Mucosa of stomach (tissue), 1 donor: ENCODE measurements around the gene MCU.
"Not testable (repeated sequence)": the region's sequence is repeated elsewhere in the genome, so short reads cannot be mapped to it uniquely, and the experiment has no call there.

Experiments
- H3K27me3 ChIP-seq: one replicate; pipeline ENCODE4 v1.7.0; 2013; ENCODE audit warnings: mild to moderate bottlenecking, low read length; ENCODE audit not compliant: control insufficient read depth, insufficient read depth
- H3K36me3 ChIP-seq: one replicate; pipeline ENCODE4 v1.7.0; 2013; ENCODE audit warnings: low read length; ENCODE audit not compliant: control insufficient read depth, insufficient read depth
- H3K4me1 ChIP-seq: one replicate; pipeline ENCODE4 v1.7.0; 2013; ENCODE audit warnings: mild to moderate bottlenecking, low read length; ENCODE audit not compliant: control insufficient read depth, insufficient read depth
- H3K4me3 ChIP-seq: one replicate; pipeline ENCODE4 v1.7.0; 2013; ENCODE audit warnings: low read length
- H3K9ac ChIP-seq: one replicate; pipeline ENCODE4 v1.7.0; 2013; ENCODE audit warnings: mild to moderate bottlenecking, low read length, moderate library complexity
- H3K9me3 ChIP-seq: one replicate; pipeline ENCODE4 v1.7.0; 2013; ENCODE audit warnings: mild to moderate bottlenecking, low read length, moderate library complexity; ENCODE audit not compliant: control insufficient read depth
- donor health status: Pancreatic carcinoma.

The MCU gene

DNA sequence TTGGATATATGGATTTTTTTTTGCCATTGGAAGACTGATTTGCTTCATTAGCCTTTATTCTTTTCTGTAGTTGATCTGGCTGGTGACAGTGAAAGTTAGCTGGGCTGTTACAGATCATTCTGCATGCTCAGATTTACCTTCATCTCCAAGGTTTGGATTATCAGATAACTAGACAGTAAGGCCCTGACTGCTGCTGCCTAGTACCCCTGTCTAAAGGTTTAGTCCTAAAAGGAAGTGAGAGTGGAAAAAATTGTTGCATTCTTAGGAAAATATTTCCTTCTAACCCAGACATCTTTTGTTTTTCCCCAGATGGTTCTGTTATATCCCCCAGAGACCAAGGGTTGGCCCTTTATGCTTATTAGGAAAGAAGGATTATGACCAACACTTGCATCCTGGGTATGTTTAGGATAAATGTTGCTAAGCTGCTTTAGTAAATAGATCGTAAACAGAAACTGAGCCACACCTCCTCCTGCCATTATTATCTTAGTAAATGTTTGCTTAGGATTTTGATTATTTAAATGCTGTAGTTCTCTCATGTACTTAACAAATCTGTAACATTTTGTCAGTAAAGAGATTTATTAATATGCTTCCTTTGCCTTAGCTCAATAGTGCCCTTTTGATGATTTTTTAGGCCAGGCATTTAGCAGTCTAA is 44.4 kb downstream of the MCU start:
- Histone ChIP-seq H3K27me3 (no peaks in the 10 kb centered on the region), H3K4me3 (no peak overlapping the region), H3K9me3 (no peaks in the 10 kb centered on the region), H3K9ac (peak overlapping the region; percentile 26), H3K36me3 (no peaks in the 10 kb centered on the region), H3K4me1 (peaks cover 42% of the 10 kb centered on the region)

GRCh38 chr10:72736828-72737220 is 44.9 kb downstream of the MCU start:
- peaks cover 47% of the 10 kb centered on the region for H3K4me1 ChIP-seq
- H3K27me3 ChIP-seq = no peaks in the 10 kb centered on the region
- no peak overlapping the region for H3K4me3 ChIP-seq
- no peaks in the 10 kb centered on the region for H3K36me3 ChIP-seq
- H3K9ac ChIP-seq = peak overlapping the region; percentile 26
- no peaks in the 10 kb centered on the region for H3K9me3 ChIP-seq

DNA sequence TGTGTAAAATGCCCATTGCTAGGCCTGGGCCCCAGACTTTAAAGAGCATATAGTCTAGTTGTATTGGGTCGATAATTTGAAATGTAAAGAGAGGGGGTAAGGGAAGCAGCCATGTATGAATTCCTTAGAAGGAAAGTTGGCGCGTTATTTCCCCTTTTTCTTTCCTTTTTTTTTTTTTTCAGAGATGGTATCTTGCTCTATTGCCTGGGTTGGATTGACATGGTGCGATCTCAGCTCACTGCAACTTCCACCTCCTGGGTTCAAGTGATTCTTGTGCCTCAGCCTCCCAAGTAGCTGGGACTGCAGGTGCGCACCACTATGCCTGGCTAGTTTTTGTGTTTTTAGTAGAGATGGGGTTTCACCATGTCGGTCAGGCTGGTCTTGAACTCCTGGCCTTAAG is 45.4 kb downstream of the MCU start:
- not testable (repeated sequence) for H3K9me3 ChIP-seq, H3K27me3 ChIP-seq, H3K36me3 ChIP-seq, H3K4me3 ChIP-seq, H3K9ac ChIP-seq
- H3K4me1 ChIP-seq = peaks cover 51% of the 10 kb centered on the region

DNA sequence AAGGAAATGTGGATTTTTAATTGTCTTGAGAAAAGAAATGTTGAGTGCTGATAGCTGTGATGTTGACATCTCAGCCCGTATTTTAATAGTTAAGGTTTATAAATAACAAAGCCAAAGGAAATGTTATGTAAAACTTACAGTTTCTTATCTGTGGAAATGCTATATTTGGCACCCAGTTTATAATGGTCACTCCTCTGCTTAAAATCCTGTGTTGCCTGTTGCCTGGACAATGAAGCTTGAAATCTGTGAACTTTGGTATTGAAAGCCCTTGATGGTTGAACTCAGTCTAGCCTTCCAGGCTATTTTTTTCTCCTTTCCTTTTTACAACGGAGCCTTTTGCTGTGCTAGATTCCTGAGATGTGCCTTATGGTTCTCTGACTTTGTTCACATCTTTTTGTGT is 46.5 kb downstream of the MCU start:
- Histone ChIP-seq H3K9ac (no peak overlapping the region), H3K4me3 (peak overlapping the region; percentile 7), H3K9me3 (no peaks in the 10 kb centered on the region), H3K36me3 (no peaks in the 10 kb centered on the region), H3K4me1 (peaks cover 51% of the 10 kb centered on the region), H3K27me3 (no peaks in the 10 kb centered on the region)

GRCh38 chr10:72740528-72740927 is 48.6 kb downstream of the MCU start:
- no peaks in the 10 kb centered on the region for H3K9me3 ChIP-seq
- H3K4me3 ChIP-seq = no peak overlapping the region
- no peaks in the 10 kb centered on the region for H3K36me3 ChIP-seq
- no peaks in the 10 kb centered on the region for H3K27me3 ChIP-seq
- peaks cover 51% of the 10 kb centered on the region for H3K4me1 ChIP-seq
- H3K9ac ChIP-seq = no peak overlapping the region

GRCh38 chr10:72742092-72742491 is 50.1 kb downstream of the MCU start:
- Histone ChIP-seq H3K4me1 (peaks cover 51% of the 10 kb centered on the region), H3K36me3 (no peaks in the 10 kb centered on the region), H3K4me3 (no peak overlapping the region), H3K9me3 (no peaks in the 10 kb centered on the region), H3K27me3 (no peaks in the 10 kb centered on the region), H3K9ac (no peak overlapping the region)

DNA sequence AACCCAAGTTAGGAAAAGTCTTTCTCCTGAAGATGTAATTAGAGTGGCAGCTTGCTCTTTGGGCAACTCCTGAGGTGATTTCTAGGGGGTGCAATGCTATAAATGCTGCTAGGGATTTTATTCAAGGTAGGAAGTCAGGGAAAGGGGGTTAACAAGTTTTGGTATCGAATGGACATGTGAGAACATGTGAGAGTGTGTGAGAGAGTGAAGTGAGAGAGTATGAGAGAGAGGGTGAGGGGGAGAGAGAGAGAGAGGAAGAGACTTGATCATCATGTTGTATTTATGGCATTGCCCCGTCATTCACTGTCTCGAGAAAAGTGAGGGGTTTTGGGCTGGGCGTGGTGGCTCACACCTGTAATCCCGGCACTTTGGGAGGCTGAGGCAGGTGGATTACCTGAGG is 50.9 kb downstream of the MCU start:
- H3K36me3 ChIP-seq = no peaks in the 10 kb centered on the region
- no peaks in the 10 kb centered on the region for H3K27me3 ChIP-seq
- H3K9ac ChIP-seq = no peak overlapping the region
- peaks cover 44% of the 10 kb centered on the region for H3K4me1 ChIP-seq
- no peak overlapping the region for H3K4me3 ChIP-seq
- no peaks in the 10 kb centered on the region for H3K9me3 ChIP-seq

- Histone ChIP-seq H3K9ac (no peak overlapping the region), H3K27me3 (no peaks in the 10 kb centered on the region), H3K36me3 (no peaks in the 10 kb centered on the region), H3K4me3 (no peak overlapping the region), H3K4me1 (peaks cover 33% of the 10 kb centered on the region), H3K9me3 (no peaks in the 10 kb centered on the region)
Observed at GRCh38 chr10:72744566-72744965, 52.6 kb downstream of the MCU start.

DNA sequence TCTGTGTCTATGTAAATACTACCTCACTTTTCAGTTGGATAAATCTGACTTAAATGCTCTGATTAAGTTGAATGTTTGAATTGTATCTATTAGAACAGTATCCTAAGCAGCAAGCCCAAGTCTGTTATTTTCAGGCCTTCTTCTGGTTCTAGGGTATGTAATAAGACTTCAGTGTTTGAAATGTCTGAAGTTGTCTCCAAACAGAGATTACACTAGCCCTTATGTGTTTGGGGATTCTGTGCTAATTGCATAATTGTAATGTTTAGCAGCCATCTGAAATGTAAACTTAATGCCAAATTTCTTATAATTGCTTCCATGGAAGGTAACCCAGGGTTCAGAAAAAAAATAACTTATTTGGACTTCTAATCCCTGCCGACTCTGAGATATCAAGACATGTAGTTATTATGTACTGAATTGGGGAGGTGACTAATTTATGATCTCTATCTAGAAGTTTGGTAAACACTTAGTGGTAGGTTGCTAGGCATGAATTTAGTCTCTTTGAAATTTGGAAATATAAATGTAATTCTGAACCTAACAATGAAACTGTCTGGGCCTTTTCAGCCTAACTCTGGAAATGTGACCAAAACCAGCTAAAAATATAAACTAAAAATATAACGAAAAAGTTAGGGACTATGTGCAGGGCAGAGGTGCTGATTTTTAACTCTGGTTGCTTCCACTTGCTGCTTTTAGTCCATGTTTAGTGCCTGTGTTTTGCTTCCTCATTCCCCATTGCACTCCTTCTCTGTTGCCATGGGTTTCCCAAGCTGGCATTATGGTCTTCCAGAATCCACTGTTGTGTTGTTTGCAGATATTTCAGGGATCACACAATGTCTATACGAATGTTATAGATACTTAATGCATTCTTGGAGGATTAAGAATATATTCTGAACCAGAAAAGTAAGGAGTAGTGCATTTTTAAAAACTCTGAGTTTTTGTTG is 54.8 kb downstream of the MCU start:
- Histone ChIP-seq H3K9me3 (no peaks in the 10 kb centered on the region), H3K4me1 (peaks cover 25% of the 10 kb centered on the region), H3K4me3 (no peak overlapping the region), H3K36me3 (no peaks in the 10 kb centered on the region), H3K9ac (no peak overlapping the region), H3K27me3 (no peaks in the 10 kb centered on the region)

DNA sequence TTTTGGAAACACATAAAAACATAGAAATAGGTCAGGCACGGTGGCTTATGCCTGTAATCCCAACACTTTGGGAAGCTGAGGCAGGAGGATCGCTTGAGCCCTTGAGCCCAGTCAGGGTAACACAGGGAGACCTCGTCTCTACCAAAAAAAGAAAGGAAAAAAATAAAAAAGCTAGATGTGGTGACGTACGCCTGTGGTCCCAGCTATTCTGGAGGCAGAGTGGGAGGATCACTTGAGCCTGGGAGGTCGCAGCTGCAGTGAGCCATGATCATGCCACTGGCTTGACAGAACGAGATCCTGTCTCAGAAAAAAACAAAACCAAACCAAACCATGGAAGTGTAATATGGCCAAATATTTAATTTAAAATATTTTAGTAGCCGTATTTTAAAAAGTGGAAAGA is 55.6 kb downstream of the MCU start:
- Histone ChIP-seq H3K4me1 (peaks cover 20% of the 10 kb centered on the region), H3K27me3 (no peaks in the 10 kb centered on the region), H3K9ac (no peak overlapping the region), H3K9me3 (no peaks in the 10 kb centered on the region), H3K4me3 (no peak overlapping the region), H3K36me3 (no peaks in the 10 kb centered on the region)

- no peaks in the 10 kb centered on the region for H3K27me3 ChIP-seq
- no peak overlapping the region for H3K9ac ChIP-seq
- no peaks in the 10 kb centered on the region for H3K36me3 ChIP-seq
- H3K4me3 ChIP-seq = no peak overlapping the region
- peaks cover 12% of the 10 kb centered on the region for H3K4me1 ChIP-seq
- no peaks in the 10 kb centered on the region for H3K9me3 ChIP-seq
Observed at GRCh38 chr10:72753760-72754231, 61.9 kb downstream of the MCU start.

- H3K36me3 ChIP-seq = no peaks in the 10 kb centered on the region
- no peaks in the 10 kb centered on the region for H3K27me3 ChIP-seq
- no peaks in the 10 kb centered on the region for H3K9me3 ChIP-seq
- H3K4me1 ChIP-seq = peaks cover 12% of the 10 kb centered on the region
- H3K9ac ChIP-seq = no peak overlapping the region
- no peak overlapping the region for H3K4me3 ChIP-seq
Observed at GRCh38 chr10:72754275-72755032, 62.5 kb downstream of the MCU start.
